Sciatic nerve (tissue), 2 donors: Measurements from ENCODE around the gene TPRA1. TPM values are rescaled to one million over a fixed set of nuclear protein-coding genes. Genes with fewer than 3 reads are reported as not detected.

Experiments used
- ATAC-seq: fragments of 200-7000 bp; cut with Tn5 transposase; one replicate; pipeline ENCODE4 v1.9.1; 2020; ENCODE audit warnings: mild to moderate bottlenecking, moderate library complexity
- DNase-seq: peaks from one replicate; pipeline ENCODE4 v3.0.0-alpha.2; 2020; ENCODE audit warnings: low spot score
- intact Hi-C: fragments of 100-400 bp; cut with DNase I; formaldehyde crosslinking; loops from one replicate; pipeline ENCODE4 v1.14.2; 2022
- total RNA-seq: library from RNA; stranded (reverse); fragmentation: NEBNext Ultra II Directional; extraction: Animal tissue kit (Norgen Biotek cat#: 25700); gene quantifications from one replicate; pipeline ENCODE4 v1.2.1, GENCODE V29; 2021
- donor health status: DM: no; HTN: no; CAD: no.
- donor health status: DM: no; HTN: no; CAD: no.

TPRA1 gene
- total RNA-seq, 1 donor from 2014 or later = 31.3 TPM

- ATAC-seq (no peak), DNase-seq (no peak)
- intact Hi-C loops = no loop called here
Observed at GRCh38 chr3:127573401-127573800, 17.1 kb downstream of the TPRA1 start.

DNA sequence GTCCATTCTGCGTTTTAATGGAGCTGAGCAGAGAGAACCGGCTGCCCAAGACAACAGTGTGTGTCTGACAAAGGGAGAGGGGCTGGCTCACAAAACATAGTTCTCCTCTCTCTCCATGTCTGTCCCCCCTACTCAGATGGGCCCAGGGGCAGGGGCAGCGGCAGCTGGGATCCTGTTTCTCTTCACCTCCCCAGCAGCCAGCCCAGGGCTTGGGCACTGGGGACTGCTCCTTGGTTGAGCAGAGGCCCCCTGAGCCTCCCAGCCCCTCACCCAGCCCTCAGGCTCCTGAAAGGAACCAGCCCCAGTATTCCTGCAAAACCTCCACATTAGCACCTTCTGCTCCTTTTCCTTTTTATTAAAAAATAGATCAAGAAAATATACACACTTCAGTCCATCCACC lies 17.8 kb downstream of the TPRA1 start:
- DNase-seq (no peak), ATAC-seq (no peak)
- intact Hi-C loops = no loop called here

GRCh38 chr3:127572186-127572585 lies 18.3 kb downstream of the TPRA1 start:
- DNase-seq (no peak), ATAC-seq (no peak)
- intact Hi-C loops = no loop called here

GRCh38 chr3:127570520-127570919 lies 20.0 kb downstream of the TPRA1 start:
- intact Hi-C loops = no loop called here
- DNase-seq (no peak), ATAC-seq (no peak)

GRCh38 chr3:127569160-127569559 lies 21.4 kb downstream of the TPRA1 start:
- intact Hi-C loops = no loop called here
- no peak for ATAC-seq
- no peak for DNase-seq

DNA sequence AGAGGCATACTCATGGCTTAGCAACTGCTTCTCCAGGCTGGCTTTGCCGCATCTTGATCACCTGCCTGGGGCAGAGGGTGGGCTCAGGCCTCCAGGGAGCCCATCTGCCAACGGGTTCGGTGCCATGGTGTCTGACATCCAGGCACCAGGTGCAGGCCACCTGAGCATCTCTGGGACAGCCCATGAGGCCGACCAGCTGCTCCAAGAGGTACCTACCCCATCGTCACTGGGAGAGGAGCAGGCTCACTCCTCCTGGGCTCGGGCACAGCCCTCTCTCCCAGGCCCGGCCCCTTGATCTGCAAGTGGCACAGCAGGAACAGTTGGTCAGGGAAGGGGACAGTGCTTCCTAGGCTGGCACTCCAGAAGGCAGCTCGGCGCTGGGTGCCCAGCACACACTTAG lies 21.9 kb downstream of the TPRA1 start:
- no peak for DNase-seq
- intact Hi-C loops = no loop called here
- no peak for ATAC-seq

- DNase-seq (no peak), ATAC-seq (no peak)
- intact Hi-C loops = no loop called here
Observed at GRCh38 chr3:127566833-127567232, 23.7 kb downstream of the TPRA1 start.

- ATAC-seq = no peak
- intact Hi-C loops = no loop called here
- no peak for DNase-seq
Observed at GRCh38 chr3:127565711-127566110, 24.8 kb downstream of the TPRA1 start.

- no peak for ATAC-seq
- DNase-seq = no peak
- intact Hi-C loops = no loop called here
Observed at GRCh38 chr3:127560051-127560787, 30.3 kb downstream of the TPRA1 start.

DNA sequence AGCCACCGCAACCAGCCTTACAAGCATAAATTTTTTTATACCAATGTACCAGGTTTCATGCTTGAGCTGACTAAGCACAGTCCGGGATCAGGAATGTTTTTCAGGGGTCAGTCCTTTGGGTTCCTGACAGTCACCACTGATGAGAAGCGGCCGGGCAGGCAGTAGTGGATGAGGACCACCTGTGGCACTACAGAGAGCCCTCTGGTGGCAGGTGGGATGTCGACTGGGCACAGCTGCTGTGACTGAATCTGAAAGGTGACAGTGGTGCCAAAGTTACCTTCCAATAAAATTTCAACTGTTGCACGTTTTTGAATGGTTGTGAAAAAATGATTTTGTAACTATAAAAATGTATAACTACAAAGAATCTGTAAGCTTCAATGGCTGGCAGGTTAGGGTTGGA lies 34.0 kb downstream of the TPRA1 start:
- DNase-seq = no peak
- intact Hi-C loops = no loop called here
- ATAC-seq = no peak

DNA sequence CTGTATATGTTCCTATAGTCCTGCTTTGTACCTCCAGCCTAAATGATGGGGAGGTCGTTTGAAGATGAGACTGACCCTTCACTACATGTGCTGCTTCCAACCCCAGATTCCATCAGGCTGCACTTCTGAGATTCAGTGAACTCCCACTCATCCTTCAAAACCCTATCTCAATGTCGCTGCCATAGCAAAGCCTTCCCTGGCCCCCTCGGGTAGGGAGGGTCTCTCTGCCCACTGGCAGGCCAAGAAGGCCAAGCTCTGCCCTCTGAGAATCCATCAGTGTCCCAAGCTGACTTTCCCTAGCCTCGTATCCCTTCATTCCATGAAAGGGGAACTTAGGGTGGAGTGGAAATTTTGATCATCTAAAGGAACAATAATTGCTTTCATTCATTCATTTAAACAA lies 35.4 kb downstream of the TPRA1 start:
- no peak for ATAC-seq
- DNase-seq = no peak
- intact Hi-C loops = no loop called here

- DNase-seq = no peak
- no peak for ATAC-seq
- intact Hi-C loops = no loop called here
Observed at GRCh38 chr3:127552038-127552437, 38.5 kb downstream of the TPRA1 start.

GRCh38 chr3:127551178-127551577 lies 39.4 kb downstream of the TPRA1 start:
- DNase-seq (no peak), ATAC-seq (no peak)
- intact Hi-C loops = no loop called here

DNA sequence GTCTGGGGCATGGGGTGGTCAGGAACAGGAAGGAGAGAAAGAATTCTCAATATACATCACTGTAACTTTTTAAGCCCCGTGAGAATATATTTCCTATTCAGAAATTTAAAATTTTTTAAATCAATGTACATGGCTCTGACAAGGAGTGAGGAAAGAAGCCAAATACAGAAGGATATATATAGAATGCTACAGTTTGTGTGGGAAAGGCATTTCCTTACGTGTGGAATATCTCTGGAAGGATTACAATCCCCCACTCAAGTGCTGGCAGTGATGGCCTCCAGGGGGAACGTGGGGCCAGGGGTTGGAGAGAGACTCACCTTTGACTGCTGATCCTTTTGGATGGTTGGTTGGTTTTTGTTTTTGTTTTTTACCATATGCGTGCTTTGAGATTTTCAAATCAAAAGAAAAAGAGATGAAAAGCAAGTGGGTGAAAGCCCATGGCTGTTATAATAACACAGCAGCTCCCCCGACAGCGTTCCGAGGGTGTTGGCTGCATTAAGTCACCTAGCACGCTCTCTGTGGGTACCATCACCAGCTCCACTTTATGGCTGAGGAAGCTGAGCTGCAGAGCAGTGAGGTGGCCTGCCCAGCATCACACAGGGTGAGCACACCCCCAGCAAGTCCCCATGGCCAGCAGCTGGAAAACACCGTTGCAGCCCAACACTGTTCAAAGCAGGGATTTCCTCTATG lies 39.9 kb downstream of the TPRA1 start:
- ATAC-seq = no peak

GRCh38 chr3:127549826-127550467 lies 40.6 kb downstream of the TPRA1 start:
- intact Hi-C loops = loop anchor here (10.0 kb wide), 1 partner anchor 865 kb away; no protein-coding TSS in a partner anchor
- no peak for DNase-seq
- ATAC-seq = no peak

More for the DNA sequence above, 39.9 kb downstream of the TPRA1 start:
- intact Hi-C loops = no loop called here
- no peak for DNase-seq

DNA sequence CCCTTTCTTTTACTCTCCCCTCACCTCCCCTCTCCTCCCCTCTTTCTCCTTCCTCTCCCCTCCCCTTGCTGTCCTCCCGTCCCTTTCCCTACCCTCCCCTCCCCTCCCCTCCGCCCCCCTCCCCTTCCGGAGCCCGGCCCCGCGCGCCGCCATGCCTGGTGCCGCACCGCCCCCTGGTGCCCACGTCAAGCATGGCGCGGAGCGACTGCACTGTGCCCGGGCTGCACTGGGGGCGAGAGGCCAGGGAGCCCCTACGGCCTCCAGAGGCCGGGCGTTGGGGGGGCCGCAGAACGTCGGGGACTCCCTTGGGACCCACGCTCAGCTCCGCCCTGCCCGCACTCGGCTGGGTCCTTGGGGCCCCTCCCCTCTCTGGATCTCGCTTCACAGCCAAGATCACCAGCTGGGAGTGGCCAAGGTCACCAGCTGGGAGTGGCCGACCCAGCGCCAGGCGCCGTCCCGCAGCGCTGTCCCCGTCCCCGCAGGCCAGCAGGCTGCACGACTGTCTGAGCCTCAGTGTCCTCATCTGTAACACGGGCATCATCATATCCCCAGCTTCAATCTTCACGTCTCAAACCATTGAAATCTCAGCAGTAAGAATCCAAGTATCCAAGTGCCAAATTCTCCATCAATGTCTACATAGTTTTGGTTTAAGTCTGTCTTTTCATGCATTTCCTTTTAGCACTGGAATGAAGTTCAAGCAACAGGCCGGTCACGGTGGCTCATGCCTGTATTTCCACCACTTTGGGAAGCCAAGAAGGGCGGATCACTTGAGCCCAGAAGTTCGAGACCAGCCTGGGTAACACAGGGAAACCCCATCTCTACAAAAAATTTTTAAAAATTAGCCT lies 42.5 kb downstream of the TPRA1 start:
- ATAC-seq (peak; percentile 88), DNase-seq (peak; percentile 90)
- intact Hi-C loops = loop anchor here (10.0 kb wide), 1 partner anchor 863 kb away; no protein-coding TSS in a partner anchor

- ATAC-seq (peak; percentile 57), DNase-seq (no peak)
- intact Hi-C loops = loop anchor here (10.0 kb wide), 1 partner anchor 862 kb away; no protein-coding TSS in a partner anchor
Observed at GRCh38 chr3:127546970-127547733, 43.4 kb downstream of the TPRA1 start.

DNA sequence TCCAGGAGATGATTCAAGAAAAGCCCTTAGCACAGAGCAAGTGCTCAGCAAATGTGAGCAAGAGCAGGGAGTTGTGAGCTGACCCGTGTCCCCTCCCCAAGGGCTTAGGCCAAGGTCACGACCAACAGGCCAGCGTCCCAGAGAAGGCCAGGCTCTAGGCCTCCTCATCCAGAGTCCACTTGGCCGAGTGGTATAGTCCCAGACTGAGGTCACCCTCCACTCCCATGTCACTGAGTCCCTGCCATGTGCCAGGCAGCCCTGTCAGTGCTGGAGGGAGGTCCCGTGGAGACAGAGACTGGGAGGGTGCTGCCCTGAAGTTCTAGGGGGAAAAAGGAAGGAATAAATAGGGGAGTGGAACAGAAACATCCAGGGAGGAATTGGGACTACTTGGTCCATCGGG lies 44.0 kb downstream of the TPRA1 start:
- intact Hi-C loops = loop anchor here (10.0 kb wide), 1 partner anchor 862 kb away; no protein-coding TSS in a partner anchor
- ATAC-seq (no peak), DNase-seq (no peak)
